HG03469 (cell line): ENCODE results near the gene FGF4.
"Not testable (repeated sequence)": the region's sequence is repeated elsewhere in the genome, so short reads cannot be mapped to it uniquely, and the experiment has no call there.

Source experiments
- ATAC-seq: cut with Tn5 transposase; IDR thresholded peaks from one replicate; pipeline ENCODE4 v1.9.1; 2021; ENCODE audit warnings: mild to moderate bottlenecking, moderate library complexity, moderate number of reproducible peaks; ENCODE audit not compliant: unreplicated experiment

Gene FGF4

DNA sequence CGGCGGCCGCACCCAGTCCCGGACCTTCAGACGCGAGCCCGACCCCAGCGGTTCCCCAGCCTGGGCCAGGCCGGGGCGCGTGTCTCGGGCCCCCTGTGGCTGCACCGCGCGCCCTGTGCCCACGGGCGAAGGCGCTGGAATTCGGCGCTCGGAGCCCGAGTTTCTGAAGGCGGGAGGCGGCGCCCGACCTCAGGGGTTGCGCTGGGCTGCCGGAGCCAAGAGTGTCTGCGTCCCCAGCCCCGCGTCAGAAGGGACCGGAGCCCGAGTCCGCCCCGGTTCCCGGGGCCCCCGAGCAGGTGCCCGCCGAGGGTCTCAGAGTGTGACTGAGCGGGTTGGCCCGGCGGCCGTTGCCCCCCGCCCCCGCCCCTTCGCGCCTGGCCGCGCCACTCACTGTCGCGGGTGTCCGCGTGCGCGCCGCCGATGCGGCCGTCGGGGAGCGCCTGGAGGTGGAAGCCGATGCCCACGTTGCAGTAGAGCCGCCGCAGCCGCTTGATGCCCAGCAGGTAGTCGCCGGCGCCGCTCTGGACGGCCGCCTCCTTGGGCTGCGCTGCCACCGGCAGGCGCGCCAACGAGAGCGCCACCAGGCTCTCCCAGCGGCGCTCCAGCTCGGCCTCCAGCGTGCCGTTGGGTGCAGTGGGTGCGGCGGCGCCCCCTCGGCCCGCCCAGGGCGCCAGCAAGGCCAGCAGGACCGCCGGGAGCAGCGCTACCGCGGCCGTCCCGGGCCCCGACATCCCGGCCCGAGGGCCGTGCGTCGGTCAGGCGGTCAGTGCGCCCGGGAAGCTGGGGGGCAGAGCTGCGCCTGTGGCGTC is 583 bp downstream of the FGF4 start:
- ATAC-seq, result no peak

DNA sequence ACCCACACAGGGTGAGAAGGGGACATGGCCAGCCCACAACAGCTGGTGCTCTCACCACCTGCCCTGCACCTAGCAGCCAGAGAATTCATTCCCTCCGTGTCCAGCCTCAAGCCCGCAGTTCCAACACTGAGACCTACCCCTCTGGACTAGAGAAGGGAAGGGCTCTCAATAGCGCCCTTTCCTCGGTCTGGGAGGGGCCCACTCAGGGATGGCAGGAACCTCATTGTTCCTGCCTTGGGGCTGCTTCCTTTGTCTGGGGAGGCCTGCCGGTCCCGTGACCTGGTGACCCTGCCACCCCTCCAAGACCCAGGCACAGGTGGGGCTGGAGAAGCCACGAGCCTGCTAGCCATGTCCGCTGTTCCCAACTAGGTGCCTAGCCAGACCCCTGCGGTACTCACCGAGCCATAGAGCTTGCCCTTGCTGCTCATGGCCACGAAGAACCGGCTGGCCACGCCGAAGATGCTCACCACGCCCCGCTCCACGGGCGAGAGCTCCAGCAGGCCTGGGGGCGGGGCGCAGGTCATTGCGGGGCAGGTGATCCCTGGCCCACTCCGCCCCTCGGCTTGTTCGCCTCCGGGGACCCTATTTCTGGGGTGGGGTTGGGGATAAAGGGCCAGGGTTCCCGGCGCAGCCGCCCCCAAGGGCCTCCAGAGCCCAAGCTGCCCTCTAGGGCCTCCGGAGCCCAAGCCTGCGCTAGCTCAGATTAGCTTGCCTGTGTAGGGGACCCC is 1.4 kb downstream of the FGF4 start:
- ATAC-seq, result no peak

DNA sequence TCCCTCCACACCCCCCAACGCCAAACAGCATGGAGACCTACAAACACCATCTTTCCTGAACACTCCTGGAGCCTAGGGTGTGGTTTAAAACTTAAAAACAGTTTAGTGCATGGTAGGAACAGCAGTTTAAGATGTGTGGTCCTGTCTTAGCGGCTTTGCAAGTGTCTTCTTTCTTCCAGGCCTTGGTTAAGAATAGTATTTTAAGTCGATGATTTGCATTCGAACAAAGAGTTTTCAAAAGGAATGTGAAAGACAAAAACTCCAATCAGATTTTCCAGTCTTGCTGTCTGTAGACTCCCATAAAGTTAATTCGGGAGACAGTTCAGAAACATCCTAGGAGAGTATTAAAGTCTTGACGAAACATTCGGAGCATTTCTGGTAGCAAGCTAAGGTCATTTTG is 3.7 kb downstream of the FGF4 start:
- ATAC-seq, result no peak

DNA sequence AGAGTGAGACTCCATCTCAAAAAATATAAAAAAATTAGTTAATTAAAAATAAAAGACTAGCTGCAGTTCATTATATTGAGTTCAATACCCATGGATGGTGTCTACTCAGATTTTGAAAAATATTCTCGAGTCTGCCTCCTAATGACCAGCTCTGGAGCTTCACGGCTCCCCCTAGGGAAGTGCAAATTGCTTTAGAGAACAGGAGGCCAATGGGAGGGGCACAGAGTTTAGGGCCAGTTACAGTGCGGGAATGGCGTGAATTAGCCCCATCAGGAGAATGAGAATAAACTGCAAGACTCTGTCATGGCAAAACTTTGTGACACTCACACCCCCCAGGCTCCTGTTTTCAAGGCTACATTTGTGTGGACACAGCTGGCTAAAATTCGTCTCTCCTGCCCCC is 4.6 kb downstream of the FGF4 start:
- no peak for ATAC-seq

DNA sequence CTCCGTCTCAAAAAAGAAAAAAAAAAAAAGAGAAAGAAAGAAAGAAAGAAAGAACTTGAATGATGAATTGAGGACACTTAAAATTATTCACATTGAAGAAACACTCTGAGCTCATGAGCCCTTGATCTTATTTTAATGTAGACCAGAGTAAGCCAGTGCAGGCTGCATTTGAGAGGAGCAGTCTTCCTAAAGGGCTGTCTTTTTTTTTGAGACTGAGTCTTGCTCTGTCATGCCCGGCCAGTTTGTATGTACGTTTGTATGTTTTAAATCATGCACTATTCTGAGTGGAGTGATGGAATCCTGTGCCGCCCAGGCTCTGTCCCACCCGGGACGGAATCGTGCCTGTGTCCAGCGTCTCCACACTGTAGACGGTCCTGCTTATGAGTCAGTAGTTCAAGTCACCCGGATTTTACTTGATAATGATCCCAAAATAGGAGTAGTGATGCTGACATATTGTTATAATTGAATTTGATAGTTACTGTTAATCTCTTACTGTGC is 9.6 kb downstream of the FGF4 start:
- no peak for ATAC-seq

DNA sequence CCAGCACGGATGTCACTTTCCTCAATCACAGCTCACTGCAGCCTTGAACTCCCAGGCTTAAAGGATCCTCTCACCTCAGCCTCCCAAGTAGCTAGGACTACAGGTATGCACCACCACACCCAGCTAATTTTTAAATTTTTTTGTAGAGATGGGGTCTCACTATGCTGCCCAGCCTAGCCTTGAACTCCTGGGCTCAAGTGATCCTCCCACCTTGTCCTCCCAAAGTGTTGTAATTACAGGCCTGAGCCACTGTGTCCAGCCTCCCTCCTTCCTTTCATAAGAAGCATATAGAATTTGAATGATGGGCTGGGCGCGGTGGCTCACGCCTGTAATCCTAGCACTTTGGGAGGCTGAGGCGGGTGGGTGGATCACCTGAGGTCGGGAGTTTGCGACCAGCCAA is 10.2 kb downstream of the FGF4 start:
- not testable (repeated sequence) for ATAC-seq

DNA sequence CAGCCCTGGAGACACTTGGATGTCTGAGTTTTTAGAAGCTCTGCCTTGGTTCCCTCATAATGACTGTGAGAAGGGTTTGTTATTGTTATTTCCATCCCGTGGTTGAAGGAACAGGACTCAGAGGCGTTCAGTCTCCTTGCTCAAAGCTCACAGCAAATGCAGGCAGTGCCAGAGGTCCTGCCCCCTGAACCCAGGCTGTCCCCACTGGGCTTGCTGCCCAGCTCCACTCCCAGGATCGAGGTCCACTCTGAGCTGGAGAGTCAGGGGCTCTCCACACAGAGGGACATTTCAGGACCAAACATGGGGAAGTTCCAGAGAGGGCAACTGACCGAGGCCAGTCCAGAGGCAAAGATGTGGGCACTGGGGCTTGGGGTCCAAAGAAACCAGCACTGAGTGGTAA is 14.8 kb downstream of the FGF4 start:
- no peak for ATAC-seq

DNA sequence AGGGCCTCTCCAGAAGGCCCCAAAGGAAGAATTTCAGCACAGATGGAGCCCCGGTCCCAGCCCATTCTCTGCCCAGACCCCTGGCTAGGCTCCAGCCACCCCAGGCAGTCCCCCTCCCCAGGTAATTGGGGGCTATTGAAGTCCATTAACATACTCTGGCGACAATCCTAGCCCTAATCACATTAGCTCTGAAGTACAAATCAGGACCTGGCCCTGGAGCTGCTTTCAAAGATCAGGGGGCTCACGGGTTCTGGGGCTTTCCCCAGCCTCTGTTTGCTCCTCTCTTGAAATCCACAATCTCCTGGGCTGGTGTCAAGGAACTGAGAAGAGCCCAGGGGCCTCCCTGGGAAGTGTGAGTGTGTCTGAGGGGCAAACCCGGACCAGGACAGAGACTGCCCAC is 22.3 kb downstream of the FGF4 start:
- ATAC-seq, result no peak

DNA sequence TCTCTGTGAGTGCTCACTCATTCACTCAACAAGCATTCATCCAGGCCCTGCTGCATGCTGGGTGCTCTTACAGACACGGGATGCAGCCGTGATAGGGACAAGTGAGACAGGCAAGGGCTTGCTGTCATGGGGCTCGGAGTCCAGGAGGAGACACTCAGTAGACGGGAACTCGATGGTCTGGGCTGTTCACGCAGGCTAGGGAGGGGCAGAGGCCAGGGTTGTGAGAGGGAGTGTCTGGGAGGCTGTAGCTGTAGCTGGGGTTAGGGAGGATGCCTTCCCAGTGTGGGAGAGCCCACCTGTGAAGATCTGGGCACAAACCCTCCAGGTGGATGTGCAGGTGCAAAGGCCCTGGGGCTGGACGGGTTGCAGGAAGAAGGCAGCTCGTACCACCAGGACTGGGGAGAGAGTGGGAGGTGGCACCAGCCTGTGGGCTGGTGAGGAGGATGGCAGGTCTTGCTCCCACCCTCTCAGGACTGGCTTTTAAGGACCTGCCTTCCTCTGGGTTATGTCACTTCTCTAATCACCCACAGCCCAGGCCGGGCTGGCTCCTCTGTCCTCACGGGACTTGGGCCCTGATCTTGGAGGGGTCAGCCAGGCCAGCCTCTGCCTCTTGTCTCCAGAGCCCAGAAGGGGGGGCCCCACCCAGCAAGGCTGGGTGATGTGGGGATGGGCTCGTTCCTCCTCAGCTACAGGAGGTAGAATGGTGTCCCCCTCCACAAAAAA is 24.1 kb downstream of the FGF4 start:
- ATAC-seq, result no peak

DNA sequence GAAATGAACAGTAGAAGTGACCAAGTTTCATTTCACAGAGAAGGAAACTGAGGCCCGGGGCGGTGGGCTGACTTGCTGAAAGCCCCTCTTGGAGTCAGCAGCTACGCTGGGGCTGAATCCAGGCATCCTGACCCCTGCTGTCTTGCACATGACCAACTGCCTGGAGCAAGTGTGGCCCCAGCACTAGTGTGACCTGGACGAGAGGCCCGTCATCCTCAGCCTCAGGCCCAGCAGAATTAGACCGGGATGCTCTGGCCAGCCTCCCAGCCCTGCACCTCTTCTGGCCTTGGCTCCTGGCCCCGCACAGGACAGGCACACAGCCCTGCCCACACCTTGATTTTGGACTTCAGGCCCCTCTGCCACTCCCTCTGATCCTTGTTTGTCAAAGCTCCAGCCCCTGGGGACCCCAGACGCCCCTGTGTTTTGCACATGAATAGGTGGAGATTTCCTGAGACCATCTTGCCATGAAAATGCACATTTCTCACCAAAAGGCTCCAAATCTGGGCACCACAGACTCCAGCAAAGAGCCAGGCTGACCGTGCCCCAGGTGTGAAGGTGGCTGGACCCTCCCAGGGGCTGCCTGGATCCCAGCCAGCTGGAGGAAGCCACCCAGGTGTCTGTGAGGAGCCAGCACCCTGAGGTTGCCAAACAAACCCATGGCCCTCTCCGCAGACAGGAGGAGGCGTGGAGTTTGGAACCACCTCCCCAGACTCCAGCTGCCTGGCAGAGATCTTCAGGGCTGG is 24.9 kb downstream of the FGF4 start:
- ATAC-seq, result no peak

DNA sequence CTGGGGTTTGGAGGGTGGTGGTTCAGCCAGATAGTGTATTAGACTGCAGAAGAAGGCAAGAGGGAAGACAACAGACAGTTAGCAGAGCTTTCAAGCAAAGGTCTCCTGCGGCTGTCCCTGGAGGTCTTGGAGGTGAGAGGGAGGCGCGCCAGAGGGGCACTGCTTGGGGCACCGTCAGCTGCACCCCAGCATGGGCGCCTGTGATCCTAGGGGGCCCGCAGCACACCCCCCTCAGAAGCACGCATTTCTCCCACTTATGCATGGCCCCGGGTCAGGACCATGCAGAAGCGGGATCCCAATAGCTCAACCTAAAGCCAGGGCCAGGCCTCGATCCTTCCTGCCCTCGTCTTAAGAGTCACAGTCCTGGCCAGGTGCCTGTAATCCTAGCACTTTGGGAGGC is 26.5 kb downstream of the FGF4 start:
- ATAC-seq, result no peak

DNA sequence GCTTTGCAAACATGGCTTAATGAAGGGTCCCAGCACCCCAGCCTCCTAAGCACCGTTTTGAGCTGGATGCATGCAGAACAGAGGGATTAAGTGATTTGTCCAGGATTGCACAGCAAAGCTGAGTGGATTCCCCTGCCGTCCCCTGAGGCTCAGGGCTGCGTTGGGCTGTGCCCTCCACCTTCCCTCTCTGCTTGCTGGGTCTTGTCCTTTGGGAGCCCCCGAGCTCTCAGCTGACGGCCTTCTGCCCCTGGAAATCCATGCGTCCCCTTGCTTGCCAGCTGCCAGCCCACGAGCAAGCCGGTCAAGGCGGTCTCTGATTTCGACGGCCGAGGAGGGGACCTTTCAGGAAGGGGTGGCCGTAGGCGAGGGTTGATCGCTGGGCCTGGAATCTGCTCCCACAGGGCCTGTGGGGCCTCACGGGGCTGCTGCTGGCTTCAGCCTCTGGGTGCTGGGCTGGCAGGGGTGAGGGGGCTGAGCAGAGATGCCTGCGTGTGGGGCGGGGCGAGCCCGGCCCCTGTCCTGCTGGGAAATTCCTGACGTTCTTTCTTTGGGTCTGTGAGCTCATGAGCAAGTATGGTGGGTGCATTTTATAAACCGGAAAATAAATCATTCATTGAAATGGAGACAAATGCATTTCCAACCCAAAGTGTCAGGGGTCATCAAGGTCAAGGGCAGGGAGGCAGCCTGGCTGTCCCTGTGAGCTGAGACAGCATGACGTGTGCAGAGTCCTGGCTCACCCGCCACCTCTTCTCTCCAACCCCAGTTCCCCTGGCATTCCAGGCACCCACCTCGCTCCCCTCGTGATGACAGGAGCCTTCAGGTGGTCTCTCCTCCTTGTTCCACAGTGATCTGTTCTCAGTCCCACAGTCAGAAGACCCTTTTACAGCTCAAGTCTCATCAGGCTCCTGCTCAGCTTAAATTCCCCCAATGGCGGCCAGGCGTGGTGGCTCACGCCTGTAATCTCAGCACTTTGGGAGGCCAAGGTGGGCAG is 28.1 kb downstream of the FGF4 start:
- no peak for ATAC-seq

DNA sequence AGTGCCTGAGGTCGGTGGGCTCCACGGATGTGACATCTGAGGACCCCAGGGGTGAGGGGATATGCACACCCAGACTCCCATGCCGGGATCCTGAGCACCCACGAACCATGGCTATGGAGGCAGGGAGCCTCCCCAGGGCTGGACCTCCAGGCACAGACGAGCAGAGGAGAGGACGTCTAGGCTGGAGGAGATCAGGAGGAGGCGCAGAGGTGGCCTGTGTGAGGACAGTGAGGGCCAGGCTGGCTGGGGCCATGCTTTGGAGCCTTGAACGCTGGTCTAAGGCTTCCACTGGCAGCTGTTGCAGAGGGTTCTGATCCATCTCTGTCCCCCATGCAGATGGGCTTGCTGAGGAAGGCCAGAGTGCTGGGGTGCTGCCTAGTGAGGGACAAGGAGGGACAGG is 29.0 kb downstream of the FGF4 start:
- ATAC-seq, result no peak

DNA sequence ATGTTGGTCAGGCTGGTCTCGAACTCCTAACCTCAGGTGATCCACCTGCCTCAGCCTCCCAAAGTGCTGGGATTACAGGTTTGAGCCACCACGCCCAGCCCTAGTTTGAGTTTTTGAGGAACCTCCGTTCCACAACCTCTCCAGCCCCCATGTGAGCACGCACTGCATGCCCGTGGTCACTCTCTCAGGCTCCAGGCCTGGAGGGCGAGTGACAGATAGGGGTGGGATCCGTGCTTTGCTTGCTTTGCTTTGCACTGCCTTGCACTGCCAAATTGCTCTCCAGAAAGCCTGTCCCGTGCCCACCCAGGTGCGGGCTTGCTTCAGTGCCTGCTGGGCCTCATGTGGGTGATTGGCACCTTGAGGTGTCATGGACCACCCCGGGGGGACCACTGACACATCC is 29.9 kb downstream of the FGF4 start:
- ATAC-seq, result no peak

DNA sequence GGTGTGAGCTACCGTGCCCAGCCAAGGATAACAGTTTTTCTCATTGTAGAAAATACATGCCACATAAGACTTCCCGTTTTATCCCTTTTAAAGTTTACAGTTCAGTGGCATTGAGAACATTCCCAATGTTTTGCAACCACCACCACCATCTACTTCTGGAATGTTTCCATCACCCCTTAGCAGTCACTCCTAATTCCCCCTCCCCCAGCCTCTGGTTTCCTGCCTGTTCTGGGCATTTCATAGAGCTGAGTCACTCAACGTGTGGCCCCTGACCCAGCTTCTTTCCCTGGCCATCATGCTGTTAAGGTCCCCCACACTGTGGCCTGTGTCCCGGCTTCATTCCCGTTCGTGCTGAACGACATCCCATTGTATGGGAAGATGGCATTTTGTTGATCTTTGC is 30.7 kb downstream of the FGF4 start:
- ATAC-seq, result no peak

DNA sequence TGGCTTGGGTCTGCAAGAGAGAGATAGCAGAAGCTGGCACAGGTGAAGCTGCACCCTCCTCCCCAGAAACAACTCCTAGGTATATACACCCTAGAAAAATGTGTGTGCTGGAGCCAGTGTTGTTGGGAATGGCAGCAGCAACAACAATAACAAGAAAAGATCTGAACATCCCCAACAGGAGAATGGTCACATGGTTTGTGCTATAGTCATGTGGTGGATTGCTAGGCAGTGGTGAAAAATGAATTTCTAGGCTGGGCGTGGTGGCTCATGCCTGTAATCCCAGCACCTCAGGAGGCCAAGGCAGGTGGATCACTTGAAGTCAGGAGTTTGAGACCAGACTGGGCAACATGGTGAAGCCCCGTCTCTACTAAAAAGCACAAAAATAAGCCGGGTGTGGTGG is 40.3 kb downstream of the FGF4 start:
- no peak for ATAC-seq

DNA sequence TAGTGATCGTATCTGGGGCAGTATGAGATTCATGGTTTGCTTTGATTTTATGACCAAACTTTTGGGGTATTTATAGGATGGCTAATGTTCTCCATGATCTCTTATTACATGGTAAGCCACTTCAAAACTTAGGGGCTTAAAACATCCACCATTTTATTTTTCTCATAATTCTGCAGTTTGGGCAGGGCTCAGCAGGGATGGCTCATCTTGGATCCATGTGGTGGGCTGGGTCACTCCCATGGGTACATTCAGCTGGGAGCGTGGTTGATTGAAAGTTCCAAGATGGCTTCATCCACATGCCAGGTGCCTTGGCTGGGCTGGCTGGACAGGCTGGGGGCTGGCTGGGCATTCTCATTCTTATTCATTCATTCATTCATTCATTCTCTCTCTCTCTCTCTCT is 40.8 kb downstream of the FGF4 start:
- no peak for ATAC-seq

DNA sequence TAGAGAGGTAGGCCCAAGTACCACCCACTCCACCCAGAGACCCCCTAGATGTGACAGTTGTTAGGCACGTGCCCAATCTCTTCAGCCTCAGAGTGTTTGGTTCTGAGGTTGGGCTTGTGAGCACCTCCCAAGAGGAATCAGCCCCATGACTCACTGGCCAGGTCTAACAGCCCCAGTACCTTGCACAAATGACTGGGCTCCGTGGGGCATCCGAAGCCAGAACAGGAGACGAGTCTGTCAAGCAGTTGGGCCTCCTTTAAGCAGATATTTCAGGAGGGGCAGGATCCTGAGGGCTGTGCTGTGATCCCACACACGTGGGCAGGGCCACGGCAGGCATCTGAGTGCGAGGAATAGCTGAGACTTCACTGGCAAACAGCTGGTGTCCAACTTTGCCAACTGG is 42.2 kb downstream of the FGF4 start:
- no peak for ATAC-seq

DNA sequence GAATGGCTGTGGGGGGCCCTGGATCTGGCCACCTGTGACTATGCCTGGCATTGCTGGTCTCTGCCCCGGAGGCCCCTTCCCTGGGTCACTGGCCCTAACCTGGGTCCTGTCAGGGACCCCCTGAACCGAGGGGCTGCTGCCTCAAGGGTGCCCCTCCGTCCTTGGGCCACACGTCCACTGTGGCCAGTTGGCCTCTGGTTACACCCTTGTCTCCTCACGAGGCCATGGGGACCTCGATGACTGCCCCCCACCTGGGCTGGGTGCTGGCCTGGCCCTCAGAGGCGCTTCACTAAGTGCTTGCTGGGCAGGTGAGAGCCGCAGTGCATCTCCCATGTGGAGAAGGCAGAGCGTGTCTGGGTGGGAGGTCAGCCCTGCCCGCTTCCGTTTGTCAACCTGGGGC is 44.0 kb downstream of the FGF4 start:
- ATAC-seq, result no peak

DNA sequence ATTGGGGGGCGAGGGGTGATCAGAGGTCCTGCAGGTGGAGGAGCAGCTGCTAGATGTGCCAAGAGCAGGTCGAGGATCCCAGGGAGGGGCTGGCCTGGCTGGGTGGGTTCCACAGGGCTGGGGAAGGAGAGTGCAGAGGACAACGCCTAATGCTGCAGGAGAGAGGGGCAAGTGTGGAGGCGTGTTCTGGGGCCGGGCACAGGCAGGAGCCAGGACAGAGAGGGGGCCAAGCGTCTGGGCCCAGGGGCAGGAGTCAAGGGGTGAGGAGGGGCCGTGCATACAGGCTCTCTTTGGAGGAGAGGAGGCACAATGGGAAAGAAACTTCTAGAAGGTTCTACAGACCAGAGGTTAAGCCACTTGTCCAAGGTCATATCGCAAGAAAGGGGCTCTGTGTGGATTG is 44.6 kb downstream of the FGF4 start:
- ATAC-seq, result no peak
